Hematopoietic multipotent progenitor cell treated with erythropoietin and hydrocortisone succinate and interleukin-3 and kit ligand, for 6 days (in vitro differentiated cells): ENCODE data around the gene TNFRSF11A.

Experiments used
- DNase-seq: peaks from one replicate; pipeline ENCODE4 v3.0.0-alpha.2; 2015

TNFRSF11A gene

GRCh38 chr18:62420513-62421209, 95.6 kb downstream of the TNFRSF11A start:
- peak; percentile 94 for DNase-seq

GRCh38 chr18:62425465-62426190, 100.5 kb downstream of the TNFRSF11A start:
- peak; percentile 93 for DNase-seq

GRCh38 chr18:62426191-62426488, 101.0 kb downstream of the TNFRSF11A start:
- DNase-seq = no peak

GRCh38 chr18:62432176-62432575, 107.1 kb downstream of the TNFRSF11A start:
- no peak for DNase-seq

GRCh38 chr18:62434798-62435197, 109.7 kb downstream of the TNFRSF11A start:
- DNase-seq = no peak

- DNase-seq = no peak
These were observed 110.4 kb downstream of the TNFRSF11A start for GRCh38 chr18:62435435-62436031.

- DNase-seq = no peak
These were observed 111.6 kb downstream of the TNFRSF11A start for GRCh38 chr18:62436636-62437234.

GRCh38 chr18:62437235-62438017, 112.3 kb downstream of the TNFRSF11A start:
- DNase-seq = no peak

- no peak for DNase-seq
These were observed 112.9 kb downstream of the TNFRSF11A start for GRCh38 chr18:62438018-62438329.

- no peak for DNase-seq
These were observed 113.3 kb downstream of the TNFRSF11A start for GRCh38 chr18:62438402-62438801.

GRCh38 chr18:62438866-62439265, 113.8 kb downstream of the TNFRSF11A start:
- DNase-seq = no peak
